ENCODE results near the gene LITAFD.

The LITAFD gene

DNA sequence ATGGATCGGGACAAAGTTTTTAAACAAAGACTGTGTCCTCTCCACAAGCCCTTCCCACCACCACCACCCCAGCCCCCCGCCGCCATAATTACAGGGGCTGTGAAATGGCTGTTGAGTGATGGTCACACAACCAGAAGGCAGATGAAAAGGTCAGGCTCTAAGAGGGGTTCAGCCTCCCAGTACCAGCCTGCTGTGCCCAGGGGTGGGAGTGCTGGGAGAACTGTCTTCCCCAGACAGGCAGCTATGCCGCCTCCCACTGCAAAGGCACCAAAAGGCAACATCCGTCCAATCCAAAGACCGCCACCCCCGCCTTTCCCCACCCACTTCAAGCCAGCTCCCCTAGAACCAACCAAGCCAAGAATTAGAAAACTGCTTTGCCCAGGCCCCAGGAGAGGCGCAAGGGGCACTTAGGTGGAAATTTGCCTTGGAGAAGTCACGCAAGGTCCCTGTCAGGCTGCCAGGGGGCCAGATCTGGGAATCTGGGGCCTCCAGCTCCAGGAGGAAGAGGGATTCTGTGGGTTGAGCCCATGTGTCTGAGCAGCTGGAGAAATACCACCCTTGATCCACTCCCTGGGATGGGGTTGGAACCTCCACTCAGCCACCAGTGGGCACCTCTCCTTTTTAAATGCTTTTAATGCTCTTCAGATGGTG is 27.7 kb upstream of the LITAFD start:
- no peak for DNase-seq (ENCODE audit: low read depth, low spot score)
- H3K4me3 ChIP-seq (ENCODE audit: low read length): no peak overlapping the region

DNA sequence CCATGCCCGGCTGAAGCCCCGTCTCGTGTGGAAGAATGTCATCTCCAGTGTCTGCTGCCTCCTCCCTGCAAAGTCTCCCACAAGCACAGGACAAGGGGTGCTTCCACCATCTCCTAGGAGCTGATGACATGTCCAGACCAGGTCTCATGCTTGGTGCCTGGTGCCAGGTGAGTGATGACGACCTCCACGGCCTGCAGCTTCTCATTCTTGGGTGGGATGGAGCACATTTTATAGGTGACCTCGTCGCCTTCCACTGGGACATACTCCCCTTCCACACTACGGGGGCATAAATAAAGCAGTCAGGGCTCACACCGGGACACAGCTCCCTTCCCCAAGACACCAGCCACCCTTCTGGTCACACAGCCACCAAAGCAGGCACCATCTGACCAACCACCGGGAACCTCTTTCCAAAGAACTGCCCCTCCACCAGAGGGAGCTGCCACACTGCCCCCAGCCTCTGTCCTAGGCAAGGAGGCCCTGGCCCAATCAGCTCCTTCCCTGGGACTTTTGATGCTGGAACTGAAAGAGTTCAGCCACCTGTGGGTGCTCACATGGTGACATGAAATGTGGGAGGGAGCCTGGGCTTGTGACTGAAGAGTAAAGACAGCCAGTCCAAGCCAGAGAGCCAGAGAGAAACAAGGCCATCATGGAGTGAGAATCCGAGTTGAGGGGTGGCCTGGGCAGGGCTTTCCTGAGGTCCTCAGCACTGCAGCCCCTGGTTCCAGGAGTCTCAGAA is 26.9 kb upstream of the LITAFD start:
- H3K4me3 ChIP-seq (ENCODE audit: low read length): no peak overlapping the region
- DNase-seq (ENCODE audit: low read depth, low spot score): no peak

DNA sequence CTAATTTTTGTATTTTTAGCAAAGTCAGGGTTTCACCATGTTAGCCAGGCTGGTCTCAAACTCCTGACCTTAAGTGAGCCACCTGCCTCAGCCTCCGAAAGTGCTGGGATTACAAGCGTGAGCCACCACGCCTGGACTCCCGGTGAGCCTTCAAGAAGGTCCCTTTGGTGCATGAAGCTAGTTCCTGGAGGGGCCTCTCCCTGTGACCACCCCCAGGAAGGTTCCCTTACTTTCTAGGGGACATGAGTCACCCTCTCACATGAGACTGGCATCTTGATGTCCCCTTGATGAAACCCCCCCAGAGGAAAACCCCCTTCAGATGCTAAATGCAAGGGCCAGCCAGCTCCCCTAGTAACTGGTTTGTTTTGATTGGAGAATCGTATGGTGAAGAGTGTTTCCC is 26.2 kb upstream of the LITAFD start:
- no peak for DNase-seq (ENCODE audit: low read depth, low spot score)
- H3K4me3 ChIP-seq (ENCODE audit: low read length): no peak overlapping the region

DNA sequence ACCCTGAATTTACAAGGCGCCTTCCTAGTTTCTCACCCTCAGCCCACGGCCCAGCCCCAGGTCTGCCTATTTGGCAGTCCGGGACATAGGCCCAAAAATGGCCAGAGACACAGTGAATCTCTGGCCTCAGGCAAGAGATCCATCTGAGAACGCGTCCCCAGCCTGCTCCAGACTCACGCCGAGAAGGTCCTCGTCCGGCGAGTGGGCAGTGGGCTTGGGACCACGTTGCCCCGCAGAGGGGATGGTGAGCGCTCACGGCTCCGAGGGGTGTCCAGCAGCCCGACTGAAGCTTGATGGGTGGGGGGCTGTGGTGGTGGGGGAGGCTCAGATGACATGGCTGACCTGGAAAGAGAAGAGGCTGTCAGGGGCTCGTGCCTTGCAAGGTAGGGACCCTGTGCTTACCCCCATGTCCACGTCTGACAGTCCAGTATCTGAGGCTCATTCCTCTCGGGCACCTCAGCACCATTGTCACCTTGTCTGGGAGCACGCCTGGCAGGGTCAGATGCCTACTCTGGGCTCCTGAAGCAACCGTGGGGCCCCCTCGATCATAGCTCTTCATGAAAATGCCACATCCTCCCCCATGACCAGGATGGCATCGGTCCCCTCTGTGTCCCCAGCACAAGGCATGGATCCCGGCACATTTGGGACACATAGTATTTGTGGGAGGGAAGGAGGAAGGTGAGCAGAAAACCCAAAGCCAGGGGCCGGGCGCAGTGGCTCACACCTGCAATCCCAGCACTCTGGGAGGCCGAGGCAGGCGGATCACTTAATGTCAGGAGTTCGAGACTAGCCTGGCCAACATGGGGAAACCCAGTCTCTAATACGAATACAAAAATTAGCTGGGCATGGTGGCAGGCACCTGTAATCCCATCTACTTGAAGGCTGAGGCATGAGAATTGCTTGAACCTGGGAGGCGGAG is 22.9 kb upstream of the LITAFD start:
- no peak overlapping the region for H3K4me3 ChIP-seq (ENCODE audit: low read length)
- no peak for DNase-seq (ENCODE audit: low read depth, low spot score)

DNA sequence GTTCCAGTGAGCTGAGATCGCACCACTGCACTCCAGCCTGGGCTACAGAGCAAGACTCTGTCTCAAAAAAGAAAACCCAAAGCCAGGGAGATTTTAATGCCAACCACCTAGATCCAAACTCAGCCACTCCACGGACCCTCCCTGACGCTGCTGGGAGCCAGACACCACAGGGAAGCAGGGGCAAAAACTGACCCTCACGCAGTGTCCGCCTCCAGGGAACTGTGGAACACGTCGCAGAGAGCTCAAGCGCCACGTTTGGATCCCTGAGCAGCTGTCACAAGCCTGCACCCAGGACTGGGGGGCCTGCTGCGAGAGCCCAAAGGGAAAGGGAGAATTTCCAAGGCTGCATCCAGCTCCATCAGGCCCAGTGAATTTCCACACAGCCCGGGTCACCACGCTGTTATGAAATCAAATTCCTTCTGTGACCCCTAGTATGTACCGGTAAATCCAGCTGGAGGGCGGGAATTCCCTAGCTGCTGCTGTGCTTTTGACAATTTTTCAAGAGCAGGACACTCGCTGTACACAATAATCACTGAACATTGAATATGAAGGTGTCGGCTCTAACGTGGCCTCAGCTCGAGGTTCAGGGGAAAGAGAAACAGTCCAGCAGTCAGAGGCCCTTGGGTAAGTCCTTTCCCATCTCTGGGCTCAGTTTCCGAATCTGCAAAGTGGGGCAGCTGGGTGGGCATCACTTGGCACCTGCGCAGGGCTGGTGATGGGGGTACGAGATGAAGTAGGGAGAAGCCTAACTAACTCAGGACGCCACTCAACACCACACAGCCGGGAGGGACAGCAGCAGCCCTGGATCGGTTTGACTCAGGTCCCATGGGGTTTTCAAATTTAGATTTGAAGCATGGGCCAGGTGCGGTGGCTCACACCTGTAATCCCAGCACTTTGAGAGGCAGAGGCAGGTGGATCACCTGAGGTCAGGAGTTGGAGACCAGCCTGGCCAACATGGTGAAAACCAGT is 22.0 kb upstream of the LITAFD start:
- H3K4me3 ChIP-seq (ENCODE audit: low read length): no peak overlapping the region
- no peak for DNase-seq (ENCODE audit: low read depth, low spot score)

DNA sequence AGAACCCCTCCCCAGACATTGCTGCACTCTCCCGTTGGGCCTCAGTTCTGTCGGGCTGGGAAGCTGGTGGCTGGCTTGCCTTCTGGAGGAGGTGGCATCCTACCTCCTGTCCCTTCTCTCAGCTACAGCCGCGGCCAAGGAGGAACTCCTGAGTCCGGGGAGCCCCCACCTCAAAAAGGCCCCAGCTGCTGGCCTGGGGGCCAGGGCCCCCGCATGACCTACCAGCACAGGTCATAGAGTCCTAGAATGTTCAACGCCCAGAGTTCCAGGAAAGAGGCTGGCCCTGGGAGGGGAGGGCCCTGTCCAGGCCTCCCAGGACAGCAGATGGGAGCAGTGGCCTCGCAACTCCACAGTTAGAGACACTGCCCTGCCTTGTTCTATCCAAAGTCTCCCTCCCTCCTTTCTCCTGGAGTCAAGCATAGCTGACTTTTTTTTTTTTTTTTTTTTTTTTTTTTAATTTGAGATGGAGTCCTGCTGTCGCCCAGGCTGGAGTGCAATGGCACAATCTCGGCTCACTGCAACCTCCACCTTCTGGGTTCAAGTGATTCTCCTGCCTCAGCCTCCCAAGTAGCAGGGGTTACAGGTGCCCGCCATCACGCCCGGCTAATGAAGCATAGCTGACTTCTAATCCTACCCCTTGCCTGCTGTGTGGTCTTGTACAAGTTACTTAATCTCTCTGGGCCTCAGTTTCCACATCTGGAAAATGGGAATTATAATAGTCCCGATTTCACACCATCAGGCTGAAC is 20.4 kb upstream of the LITAFD start:
- DNase-seq (ENCODE audit: low read depth, low spot score): no peak
- no peak overlapping the region for H3K4me3 ChIP-seq (ENCODE audit: low read length)

DNA sequence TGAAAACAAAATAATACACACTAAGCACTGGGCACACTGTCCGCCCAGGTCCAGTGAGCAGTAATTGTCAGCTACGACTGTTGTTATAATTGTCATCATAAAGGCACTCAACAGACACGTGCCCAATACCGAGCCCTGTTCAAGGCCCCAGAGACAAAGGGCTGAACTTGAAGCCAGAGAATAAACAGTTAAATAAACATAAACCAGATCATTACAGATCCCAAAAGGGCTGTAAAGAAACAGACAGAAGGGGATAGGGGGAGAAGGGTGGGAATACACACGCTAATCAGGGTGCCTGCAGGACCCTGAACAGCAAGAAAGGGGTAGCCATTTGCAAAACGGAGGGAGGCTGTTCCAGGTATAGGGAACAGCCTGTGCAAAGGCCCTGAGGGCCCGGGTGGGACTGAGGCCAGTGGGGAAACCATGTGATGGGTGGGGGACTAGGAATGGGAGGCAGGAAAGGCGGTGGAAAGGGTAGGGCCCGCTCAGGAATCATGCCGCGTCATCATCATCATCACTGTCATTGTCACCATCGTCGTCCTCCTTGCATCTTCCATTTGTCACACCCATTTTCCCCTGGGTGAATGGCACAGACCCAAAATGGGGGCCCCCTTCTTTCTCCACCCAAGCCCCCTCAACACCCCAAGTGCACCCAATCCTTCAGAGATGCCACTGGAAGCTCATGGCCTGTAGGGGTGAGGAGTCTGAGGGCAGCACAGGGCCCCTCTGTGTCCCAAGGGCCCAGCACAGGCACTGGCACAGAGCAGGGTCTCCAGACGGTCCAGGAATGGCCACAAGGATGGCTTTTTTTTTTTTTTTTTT is 19.6 kb upstream of the LITAFD start:
- no peak for DNase-seq (ENCODE audit: low read depth, low spot score)
- no peak overlapping the region for H3K4me3 ChIP-seq (ENCODE audit: low read length)

DNA sequence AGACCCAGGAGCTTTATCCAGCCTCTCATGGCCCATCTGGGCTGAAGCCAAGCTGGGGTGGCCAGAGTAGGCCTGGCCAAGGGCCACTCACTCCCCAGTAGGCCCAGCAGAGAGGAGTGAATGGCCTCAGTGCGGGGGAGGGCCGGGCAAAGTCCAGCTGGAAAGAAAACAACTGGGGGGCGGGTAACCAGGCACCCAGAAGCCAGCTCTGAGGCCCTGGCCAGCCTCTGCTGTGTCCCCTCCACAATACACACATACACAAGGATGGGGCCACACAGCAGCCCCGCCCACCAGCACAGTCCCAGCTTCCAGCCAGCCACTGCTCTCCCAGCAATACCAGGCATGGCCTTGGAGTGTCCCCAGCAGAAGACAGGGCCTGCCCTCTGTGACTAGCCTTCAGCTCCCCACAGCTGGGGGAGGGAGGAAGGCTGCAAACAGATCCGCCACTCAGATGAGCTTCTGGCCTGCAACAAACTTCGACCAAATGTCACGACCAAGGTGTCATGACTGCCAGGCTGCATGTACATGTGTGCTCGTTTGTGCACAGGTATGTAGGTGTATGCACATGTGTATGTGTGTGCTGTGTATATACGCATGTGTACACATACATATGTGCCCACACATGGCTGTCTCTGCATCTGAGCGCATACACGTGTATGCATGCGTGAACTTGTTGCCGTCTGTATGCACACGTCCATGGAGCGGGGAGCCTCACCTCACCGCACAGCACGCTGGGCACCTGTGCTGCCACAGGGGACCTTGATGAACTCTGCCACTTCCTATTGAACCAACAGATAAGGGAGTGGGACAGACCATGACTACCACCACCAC is 18.3 kb upstream of the LITAFD start:
- DNase-seq (ENCODE audit: low read depth, low spot score): no peak
- H3K4me3 ChIP-seq (ENCODE audit: low read length): no peak overlapping the region

DNA sequence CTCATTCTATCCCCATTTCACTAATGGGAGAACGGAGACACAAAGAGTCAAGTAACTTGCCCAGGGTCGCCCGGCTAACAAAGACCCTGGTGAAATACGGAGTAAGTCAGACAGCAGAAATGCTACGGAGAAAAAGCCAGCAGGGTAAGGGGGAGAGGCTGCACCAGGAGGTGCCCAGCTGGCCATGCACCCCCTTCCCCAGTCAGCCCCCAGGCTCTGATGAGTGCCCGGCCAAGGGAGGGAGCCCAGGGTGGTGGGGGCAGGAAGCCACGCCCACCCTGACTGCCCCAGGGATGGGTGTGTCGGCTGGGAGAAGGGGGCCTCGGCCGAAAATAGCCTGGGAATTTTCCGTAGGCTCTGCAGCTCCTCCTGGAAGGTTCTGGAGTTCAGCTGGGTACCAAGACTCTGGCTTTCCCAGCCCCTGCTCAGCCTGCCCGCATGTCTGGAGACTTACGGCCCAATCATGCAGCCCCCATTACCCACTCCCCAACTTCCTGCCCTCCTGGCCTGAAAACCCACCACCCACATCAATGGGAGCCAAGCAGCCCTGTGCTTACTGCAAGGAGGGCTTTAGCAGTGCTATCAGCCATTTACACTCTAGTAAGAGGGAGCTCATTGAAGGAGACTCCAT is 17.6 kb upstream of the LITAFD start:
- H3K4me3 ChIP-seq (ENCODE audit: low read length): no peak overlapping the region
- DNase-seq (ENCODE audit: low read depth, low spot score): no peak

DNA sequence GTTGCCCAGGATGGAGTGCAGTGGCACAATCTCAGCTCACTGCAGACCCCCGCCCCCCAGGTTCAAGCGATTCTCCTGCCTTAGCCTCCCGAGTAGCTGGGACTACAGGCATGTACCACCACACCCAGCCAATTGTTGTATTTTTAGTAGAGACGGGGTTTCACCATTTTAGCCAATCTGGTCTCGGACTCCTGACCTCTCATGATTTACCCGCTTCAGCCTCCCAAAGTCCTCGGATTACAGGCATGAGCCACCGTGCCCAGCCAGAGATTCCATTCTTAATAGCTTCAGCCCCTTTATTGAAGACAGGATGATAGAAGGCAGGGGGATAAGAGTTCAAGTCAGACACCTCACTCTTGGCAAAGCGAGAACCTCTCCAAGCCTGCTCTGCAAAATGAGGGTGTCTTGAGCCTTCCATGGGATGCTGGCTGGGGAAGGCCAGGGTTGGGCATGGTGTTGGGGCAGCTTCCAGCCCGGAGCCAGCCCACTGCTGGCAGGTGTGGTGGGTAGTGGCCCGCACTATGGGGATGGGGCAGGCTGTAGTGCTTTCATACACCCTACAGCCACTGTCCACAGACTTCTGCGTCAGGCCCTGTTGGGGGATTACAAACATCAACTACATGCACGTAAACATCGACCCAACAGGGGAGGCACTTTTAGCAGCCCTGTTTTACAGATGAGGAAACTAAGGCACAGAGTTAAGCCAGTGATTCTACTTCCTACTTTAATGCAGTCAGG is 16.8 kb upstream of the LITAFD start:
- DNase-seq (ENCODE audit: low read depth, low spot score): no peak
- H3K4me3 ChIP-seq (ENCODE audit: low read length): no peak overlapping the region

DNA sequence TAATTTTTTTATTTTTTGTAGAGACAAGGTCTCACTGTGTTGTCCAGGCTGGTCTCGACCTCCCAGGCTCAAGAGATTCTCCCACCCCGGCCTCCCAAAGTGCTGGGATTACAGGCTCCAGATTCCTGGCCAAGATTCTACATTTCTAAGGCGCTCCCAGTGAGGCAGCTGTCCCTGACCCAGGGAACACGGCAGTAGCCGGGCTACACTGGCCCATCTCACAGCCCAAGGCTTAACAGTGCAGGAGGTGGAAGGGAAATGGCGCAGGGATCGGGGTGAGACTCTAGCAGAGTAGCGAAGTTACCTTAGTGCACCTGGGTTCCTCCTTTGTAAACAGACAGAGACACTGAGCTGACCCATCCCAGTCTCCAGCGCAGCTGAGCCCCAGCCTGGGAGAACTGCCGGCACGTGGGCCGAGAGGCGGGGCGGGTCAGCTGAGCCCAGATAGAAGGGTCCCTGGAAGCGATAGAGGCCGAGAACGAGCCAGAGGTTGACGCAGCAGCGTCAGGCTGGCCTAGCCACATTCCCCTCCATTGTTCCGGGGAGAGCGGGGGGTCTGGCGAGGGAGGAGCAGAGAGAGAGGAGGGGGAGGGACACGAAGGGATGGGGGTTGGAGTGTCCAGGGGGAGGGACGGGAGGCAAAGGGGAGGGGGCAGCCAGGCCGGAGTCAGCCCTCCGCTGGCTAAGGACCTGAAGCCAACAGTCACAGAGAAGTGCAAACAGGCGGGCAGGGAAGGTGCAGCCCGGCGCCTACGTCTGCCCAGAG is 15.8 kb upstream of the LITAFD start:
- no peak for DNase-seq (ENCODE audit: low read depth, low spot score)

DNA sequence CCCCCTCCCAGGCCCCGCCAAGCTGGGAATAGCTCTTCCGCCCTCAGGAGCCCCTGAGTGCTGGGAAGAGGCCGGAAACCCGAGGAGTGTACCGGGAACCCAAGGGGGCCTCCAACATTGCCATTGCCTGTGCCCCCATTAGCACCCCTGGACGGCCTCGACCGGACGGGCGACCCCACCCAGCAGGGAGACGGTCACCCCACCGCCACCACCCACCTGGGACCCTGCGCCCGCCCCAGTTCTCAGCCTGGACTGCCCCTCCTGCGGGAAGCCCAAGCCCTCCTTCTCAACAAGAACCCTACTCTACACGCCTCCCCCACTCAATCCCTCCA is 15.3 kb upstream of the LITAFD start:
- DNase-seq (ENCODE audit: low read depth, low spot score): no peak
- peak overlapping the region; percentile 97 for H3K4me3 ChIP-seq (ENCODE audit: low read length)

More for the DNA sequence above, 15.8 kb upstream of the LITAFD start:
- H3K4me3 ChIP-seq (ENCODE audit: low read length): no peak overlapping the region

DNA sequence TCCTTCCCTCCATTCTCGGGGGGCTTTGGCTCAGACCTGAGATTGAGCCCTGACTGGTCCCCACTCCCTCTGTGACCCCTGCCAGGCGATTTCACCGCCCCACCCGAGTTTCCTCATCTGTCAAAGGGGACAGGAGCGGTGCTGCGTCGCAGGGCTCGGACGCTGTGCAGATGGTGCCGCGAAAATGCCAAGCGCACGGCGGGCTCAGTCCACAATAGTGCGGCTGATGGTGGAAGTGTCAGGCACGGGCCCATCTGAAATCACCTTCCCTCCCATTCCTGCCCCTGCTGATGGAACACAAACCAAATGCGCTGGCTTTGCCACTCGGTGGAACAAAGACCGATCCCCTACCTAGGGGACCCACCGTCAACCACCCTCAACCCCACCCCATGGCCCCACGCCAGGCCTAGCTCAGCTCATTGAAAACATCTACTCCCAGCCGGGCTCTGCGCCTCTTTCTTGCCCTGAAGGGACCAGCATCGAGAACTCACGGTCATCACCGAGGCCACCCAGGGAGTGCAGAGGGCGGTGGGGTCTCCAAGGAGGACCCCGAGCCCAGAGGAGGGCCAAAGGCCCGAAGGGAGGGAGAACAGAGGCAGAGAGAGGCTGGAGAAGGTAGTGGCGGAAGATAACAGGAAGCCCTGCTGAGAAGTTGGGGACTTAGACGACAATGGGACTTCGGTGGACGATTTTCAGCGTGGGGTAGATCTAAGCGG is 14.8 kb upstream of the LITAFD start:
- no peak for DNase-seq (ENCODE audit: low read depth, low spot score)

DNA sequence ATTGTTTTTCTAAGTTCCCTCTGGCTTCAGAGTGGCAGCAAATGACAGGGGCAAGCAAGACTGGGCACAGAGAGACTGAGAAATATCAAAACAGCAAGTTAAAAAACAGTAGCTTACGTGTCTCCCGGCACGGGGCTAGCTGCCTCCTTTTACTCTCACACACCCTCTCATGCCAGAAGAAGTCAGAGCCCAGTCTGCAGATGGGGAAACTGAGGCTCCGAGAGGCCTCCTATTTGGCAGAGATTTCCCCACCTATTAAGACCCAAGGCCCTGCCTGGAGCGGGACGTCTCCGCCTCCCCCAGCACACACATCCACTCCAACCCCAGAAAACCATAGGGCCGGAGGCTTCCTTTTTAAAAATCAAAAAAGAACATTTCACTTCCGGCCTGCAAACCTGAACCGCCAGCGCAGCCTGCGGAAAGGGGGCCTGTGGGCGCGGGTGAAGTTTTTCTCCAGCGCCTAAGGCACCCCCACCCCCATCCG is 14.2 kb upstream of the LITAFD start:
- peak; percentile 63 for DNase-seq (ENCODE audit: low read depth, low spot score)
- H3K4me3 ChIP-seq (ENCODE audit: low read length): peak overlapping the region; percentile 97

More for the DNA sequence above, 14.8 kb upstream of the LITAFD start:
- H3K4me3 ChIP-seq (ENCODE audit: low read length): peak overlapping the region; percentile 97

Data from Jurkat, Clone E6-1 (cell line).